Measurements from ENCODE around the gene ATP5F1D.

- TF ChIP-seq CTCF (IDR thresholded peaks at IDR 0.05; ENCODE audit: insufficient read depth, low read length) (no peak), REST (IDR thresholded peaks at IDR 0.05; ENCODE audit: insufficient replicate concordance, low read depth) (no peak), GABPA (IDR thresholded peaks at IDR 0.05; ENCODE audit: low read depth) (no peak), POLR2AphosphoS5 (IDR thresholded peaks at IDR 0.05; ENCODE audit: low read depth) (no peak), SPI1 (IDR thresholded peaks at IDR 0.05; ENCODE audit: borderline replicate concordance, low read depth) (no peak)
These were observed 18.6 kb downstream of the ATP5F1D start for GRCh38 chr19:1259876-1260748.

Measured in HL-60 (cell line).